SK-N-SH (cell line): ENCODE data around the gene SLC10A2. TPM values are rescaled to one million over a fixed set of nuclear protein-coding genes. Genes with fewer than 3 reads are reported as not detected.

Source experiments
- CTCF ChIA-PET: fragments of 300-600, 350-600 bp; formaldehyde crosslinking; extraction: SDS; loops from one replicate; lab custom pipeline; 2021; lab: Yijun Ruan, JAX
- POLR2A ChIA-PET: fragments of 350-600 bp; sonication (Branson Sonifier 250); formaldehyde crosslinking; extraction: SDS; loops from one replicate; lab custom pipeline; 2020; ENCODE audit warnings: antibody characterized with exemption, inconsistent platforms; lab: Yijun Ruan, JAX
- DNase-seq: peaks from one replicate; pipeline ENCODE4 v3.0.0; 2012
- H2AFZ ChIP-seq: fragments of 200-600 bp; sonication (generic); 2 replicates; pipeline ENCODE4 v1.8.1; 2016; ENCODE audit warnings: antibody characterized with exemption, mild to moderate bottlenecking, low read depth
- H3F3A ChIP-seq: fragments of 200-600 bp; sonication (generic); replicated peaks from 2 replicates; pipeline ENCODE3; 2016; ENCODE audit warnings: antibody characterized with exemption, mild to moderate bottlenecking; ENCODE audit not compliant: insufficient read depth
- H3K27ac ChIP-seq, 2 experiments: fragments of 200-500 bp in 1 of 2; fragments of 200-600 bp in 1 of 2; sonication (Bioruptor generic) in 1 of 2; sonication (generic), shearing (Covaris generic) in 1 of 2; 2 replicates each; pipeline versions ENCODE4 v1.5.1 to v1.6.1; 2014 to 2016; ENCODE audit warnings: low read depth in 2 of 2, inconsistent platforms in 1 of 2, low read length in 1 of 2, mild to moderate bottlenecking in 1 of 2, mixed read lengths in 1 of 2
- H3K27me3 ChIP-seq: fragments of 200-600 bp; sonication (generic), shearing (Covaris generic); 2 replicates; pipeline ENCODE4 v1.6.1; 2016; ENCODE audit warnings: mixed run types; ENCODE audit not compliant: insufficient read depth
- H3K36me3 ChIP-seq, 2 experiments: fragments of 200-500 bp in 1 of 2; fragments of 200-600 bp in 1 of 2; sonication (Bioruptor generic) in 1 of 2; sonication (generic) in 1 of 2; replicated peaks in 1 of 2; 2 replicates each; pipeline versions ENCODE3 to v1.5.1; 2014 to 2016; ENCODE audit warnings: low read length in 1 of 2, mild to moderate bottlenecking in 1 of 2; ENCODE audit not compliant: insufficient read depth in 2 of 2, control insufficient read depth in 1 of 2
- H3K4me1 ChIP-seq, 2 experiments: fragments of 200-500 bp in 1 of 2; fragments of 200-600 bp in 1 of 2; sonication (Bioruptor generic) in 1 of 2; sonication (generic), shearing (Covaris generic) in 1 of 2; 2 replicates each; pipeline versions ENCODE4 v1.5.1 to v1.6.1; 2014 to 2016; ENCODE audit warnings: low read depth in 1 of 2, low read length in 1 of 2, mixed run types in 1 of 2; ENCODE audit not compliant: insufficient read depth in 2 of 2, control insufficient read depth in 1 of 2
- H3K4me2 ChIP-seq: fragments of 200-600 bp; sonication (generic), shearing (Covaris generic); 2 replicates; pipeline ENCODE4 v1.6.1; 2017; ENCODE audit warnings: mixed run types
- H3K4me3 ChIP-seq, 2 experiments: fragments of 200-500 bp in 1 of 2; fragments of 200-600 bp in 1 of 2; sonication (Bioruptor generic) in 1 of 2; sonication (generic), shearing (Covaris generic) in 1 of 2; 2 replicates each; pipeline versions ENCODE4 v1.5.1 to v1.8.1; 2014 to 2016; ENCODE audit warnings: low read depth in 2 of 2, inconsistent platforms in 1 of 2, low read length in 1 of 2, mild to moderate bottlenecking in 1 of 2, mixed read lengths in 1 of 2, moderate library complexity in 1 of 2
- H3K79me2 ChIP-seq: fragments of 200-600 bp; sonication (generic); 2 replicates; pipeline ENCODE4 v1.8.1; 2017; ENCODE audit warnings: mild to moderate bottlenecking; ENCODE audit not compliant: insufficient read depth
- H3K9ac ChIP-seq: fragments of 200-600 bp; sonication (generic); 2 replicates; pipeline ENCODE4 v1.6.1; 2017; ENCODE audit warnings: mixed run types
- H3K9me2 ChIP-seq: fragments of 200-600 bp; sonication (generic); 2 replicates; pipeline ENCODE4 v1.6.1; 2017; ENCODE audit warnings: mixed run types
- H3K9me3 ChIP-seq: fragments of 200-600 bp; sonication (generic); 2 replicates; pipeline ENCODE4 v1.6.1; 2017; ENCODE audit warnings: mixed run types, mild to moderate bottlenecking, moderate library complexity
- H4K20me1 ChIP-seq: fragments of 200-600 bp; sonication (generic); 2 replicates; pipeline ENCODE4 v1.6.1; 2017; ENCODE audit warnings: mild to moderate bottlenecking, mixed run types; ENCODE audit not compliant: insufficient read depth
- CHD2 ChIP-seq: fragments of 150-350 bp; IDR thresholded peaks from 2 replicates; pipeline ENCODE4 v1.6.1; 2018; ENCODE audit warnings: low read length; ENCODE audit not compliant: partially characterized antibody
- FOSL2 ChIP-seq: IDR thresholded peaks from 2 replicates; pipeline ENCODE4 v1.4.0; 2012; ENCODE audit warnings: low read depth, mild to moderate bottlenecking, moderate library complexity, borderline replicate concordance
- GATA2 ChIP-seq: sonication (generic); formaldehyde crosslinking; IDR thresholded peaks from 2 replicates; pipeline ENCODE4 v1.5.0; 2020; ENCODE audit warnings: mild to moderate bottlenecking, missing genetic modification reagents
- IRF3 ChIP-seq: fragments of 150-350 bp; IDR thresholded peaks from 2 replicates; pipeline ENCODE4 v1.6.1; 2016; ENCODE audit warnings: mild to moderate bottlenecking, low read depth, low read length
- MEF2A ChIP-seq: IDR thresholded peaks from 2 replicates; pipeline ENCODE4 v1.4.0; 2012; ENCODE audit warnings: low read depth, borderline replicate concordance
- NRF1 ChIP-seq: IDR thresholded peaks from 2 replicates; pipeline ENCODE4 v1.6.1; 2012; ENCODE audit warnings: low read depth, mild to moderate bottlenecking, low read length
- RAD21 ChIP-seq: IDR thresholded peaks from 2 replicates; pipeline ENCODE4 v1.6.1; 2012; ENCODE audit warnings: mild to moderate bottlenecking, low read length
- RCOR1 ChIP-seq: fragments of 150-350 bp; IDR thresholded peaks from 2 replicates; pipeline ENCODE4 v1.6.1; 2017; ENCODE audit warnings: antibody characterized with exemption, low read length
- RFX5 ChIP-seq: IDR thresholded peaks from 2 replicates; pipeline ENCODE4 v1.6.1; 2012; ENCODE audit warnings: mild to moderate bottlenecking, improper control_type of control experiment, low read length
- RXRA ChIP-seq: IDR thresholded peaks from 2 replicates; pipeline ENCODE4 v1.4.0; 2012; ENCODE audit warnings: low read depth, mild to moderate bottlenecking, borderline replicate concordance
- SIN3A ChIP-seq: IDR thresholded peaks from 2 replicates; pipeline ENCODE4 v1.6.1; 2012; ENCODE audit warnings: low read depth, mild to moderate bottlenecking, low read length, moderate library complexity, borderline replicate concordance
- TEAD4 ChIP-seq: IDR thresholded peaks from 2 replicates; pipeline ENCODE4 v1.4.0; 2012; ENCODE audit warnings: mild to moderate bottlenecking, borderline replicate concordance; ENCODE audit not compliant: insufficient read depth
- YY1 ChIP-seq: IDR thresholded peaks from 2 replicates; pipeline ENCODE4 v1.4.0; 2012; ENCODE audit warnings: low read depth, mild to moderate bottlenecking
- WGBS: methylation state at CpG from one replicate; pipeline ENCODE4 v1.1.6; 2017; ENCODE audit warnings: low lambda C conversion rate; 5-methylcytosine and 5-hydroxymethylcytosine counted together
- polyA plus RNA-seq, 3 experiments: library from polyadenylated mRNA; depleted of rRNA; stranded (reverse); fragments of >200 nt; gene quantifications; 2 replicates each; pipeline ENCODE4 v1.2.3, GENCODE V29; 2012
- TF ChIP-seq, protein P1 (sequence below): fragments of 200-600 bp; sonication (generic); IDR thresholded peaks from 2 replicates; pipeline ENCODE4 v1.6.1; 2017; ENCODE audit warnings: antibody characterized with exemption, mild to moderate bottlenecking, moderate library complexity

SLC10A2 gene
- polyA plus RNA-seq, 1 of the 3 experiments (the other 2 are of a cell fraction), result not detected

DNA sequence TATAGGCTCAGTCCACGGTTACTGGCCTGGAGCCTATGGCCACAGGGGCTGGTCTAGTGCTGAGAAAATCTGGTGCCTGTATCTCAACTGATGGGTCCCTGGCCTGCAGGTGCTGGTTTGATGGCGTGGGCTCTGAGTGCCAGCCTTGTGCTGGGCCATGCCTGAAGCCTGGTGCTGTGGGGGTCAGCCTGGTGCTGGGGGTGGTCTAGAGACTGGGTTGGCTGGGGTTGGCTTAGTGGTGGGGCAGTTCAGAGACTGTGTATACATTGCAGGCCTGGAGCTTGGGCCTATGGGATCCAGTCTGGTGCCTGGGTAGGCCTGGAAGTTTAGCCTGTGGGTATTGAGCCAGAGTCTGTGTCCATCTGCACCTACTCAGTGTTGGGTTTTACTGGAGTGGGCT is 36.4 kb downstream of the SLC10A2 start:
- H2AFZ ChIP-seq, result no peak overlapping the region
- H3K4me2 ChIP-seq, result no peak overlapping the region
- no peaks in the 10 kb centered on the region for H3K9me3 ChIP-seq
- no peak for TF ChIP-seq TEAD4
- TF ChIP-seq MEF2A, result no peak
- no peak for TF ChIP-seq CHD2
- no peak for TF ChIP-seq FOSL2
- TF ChIP-seq RCOR1, result no peak
- no peak for TF ChIP-seq IRF3
- no peak for TF ChIP-seq SIN3A
- no peak for TF ChIP-seq GATA2 (CRISPR knock-in tag)
- no peak for TF ChIP-seq RXRA
- TF ChIP-seq, protein P1, sequence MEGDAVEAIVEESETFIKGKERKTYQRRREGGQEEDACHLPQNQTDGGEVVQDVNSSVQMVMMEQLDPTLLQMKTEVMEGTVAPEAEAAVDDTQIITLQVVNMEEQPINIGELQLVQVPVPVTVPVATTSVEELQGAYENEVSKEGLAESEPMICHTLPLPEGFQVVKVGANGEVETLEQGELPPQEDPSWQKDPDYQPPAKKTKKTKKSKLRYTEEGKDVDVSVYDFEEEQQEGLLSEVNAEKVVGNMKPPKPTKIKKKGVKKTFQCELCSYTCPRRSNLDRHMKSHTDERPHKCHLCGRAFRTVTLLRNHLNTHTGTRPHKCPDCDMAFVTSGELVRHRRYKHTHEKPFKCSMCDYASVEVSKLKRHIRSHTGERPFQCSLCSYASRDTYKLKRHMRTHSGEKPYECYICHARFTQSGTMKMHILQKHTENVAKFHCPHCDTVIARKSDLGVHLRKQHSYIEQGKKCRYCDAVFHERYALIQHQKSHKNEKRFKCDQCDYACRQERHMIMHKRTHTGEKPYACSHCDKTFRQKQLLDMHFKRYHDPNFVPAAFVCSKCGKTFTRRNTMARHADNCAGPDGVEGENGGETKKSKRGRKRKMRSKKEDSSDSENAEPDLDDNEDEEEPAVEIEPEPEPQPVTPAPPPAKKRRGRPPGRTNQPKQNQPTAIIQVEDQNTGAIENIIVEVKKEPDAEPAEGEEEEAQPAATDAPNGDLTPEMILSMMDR, result no peak
- TF ChIP-seq NRF1, result no peak
- TF ChIP-seq, all 33 proteins: peak for 0
- Histone ChIP-seq H3K9ac (no peak overlapping the region), H3K36me3 (no peaks in the 10 kb centered on the region), H3K79me2 (no peaks in the 10 kb centered on the region), H3K4me1 (no peaks in the 10 kb centered on the region), H3K27me3 (no peaks in the 10 kb centered on the region), H3F3A (no peaks in the 10 kb centered on the region), H4K20me1 (no peaks in the 10 kb centered on the region), H3K27ac (no peak overlapping the region), H3K9me2 (no peaks in the 10 kb centered on the region), H3K4me3 (no peak overlapping the region)
- no peak for DNase-seq
- WGBS, result 0% methylated on average over 1 of the region's 2 CpGs
- ChIA-PET POLR2A (no interaction called here), CTCF (no interaction called here)

DNA sequence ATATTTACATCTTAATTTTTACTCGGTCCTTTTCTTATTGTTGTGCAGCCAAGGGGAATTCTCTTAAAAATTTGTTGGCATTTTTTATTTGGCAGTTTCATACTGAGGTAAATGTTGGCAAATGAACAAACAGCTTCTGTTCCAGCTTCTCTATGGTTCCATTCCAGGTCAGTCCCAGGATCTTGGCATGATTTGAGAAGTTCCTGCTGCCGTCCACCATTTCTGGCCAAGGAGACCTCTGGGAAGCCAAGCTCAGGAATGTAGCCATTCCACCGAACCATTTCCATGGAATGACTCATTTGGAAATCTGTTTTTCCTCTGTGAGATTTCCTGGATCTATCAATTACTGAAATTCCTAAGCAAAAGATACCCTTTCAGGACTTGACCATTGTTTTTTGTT is 43.9 kb downstream of the SLC10A2 start:
- Histone ChIP-seq H4K20me1 (no peaks in the 10 kb centered on the region), H3K27me3 (no peaks in the 10 kb centered on the region), H3K4me3 (no peak overlapping the region), H2AFZ (no peak overlapping the region), H3F3A (no peaks in the 10 kb centered on the region), H3K4me2 (no peak overlapping the region), H3K79me2 (no peaks in the 10 kb centered on the region), H3K9me3 (no peaks in the 10 kb centered on the region), H3K9ac (no peak overlapping the region), H3K27ac (no peak overlapping the region), H3K9me2 (no peaks in the 10 kb centered on the region), H3K4me1 (no peaks in the 10 kb centered on the region; a peak in 1 of 4 replicates), H3K36me3 (no peaks in the 10 kb centered on the region)
- ChIA-PET CTCF (interaction anchor here (0.7 to 1.2 kb wide), 2 partner anchors 11 to 143 kb away, joined by 3 read pairs; no protein-coding TSS in a partner anchor), POLR2A (no interaction called here)
- 47% methylated on average over 3 of the region's 3 CpGs for WGBS
- no peak for DNase-seq
- no peak for TF ChIP-seq YY1
- no peak for TF ChIP-seq RAD21
- TF ChIP-seq, protein P1, result no peak
- TF ChIP-seq RFX5, result no peak
- TF ChIP-seq GATA2 (CRISPR knock-in tag), result no peak
- TF ChIP-seq RXRA, result no peak
